Upper lobe of left lung (tissue), 6 donors: ENCODE results near the gene SLC29A3. TPM values are rescaled to one million over a fixed set of nuclear protein-coding genes. Genes with fewer than 3 reads are reported as not detected.

Source experiments
- ATAC-seq, 2 donors: fragments of 200-7000 bp; cut with Tn5 transposase; one replicate each; pipeline ENCODE4 v1.9.1; 2022; ENCODE audit warnings: mild to moderate bottlenecking in 2 of 2, moderate library complexity in 2 of 2; ENCODE audit not compliant: low FRiP score in 2 of 2
- DNase-seq, 2 donors: peaks; one replicate each; pipeline ENCODE4 v3.0.0-alpha.2; 2019 to 2020
- H3K27ac ChIP-seq, 4 donors: fragments of 200-600 bp; sonication (generic); one replicate each; pipeline ENCODE4 v1.5.1; 2016 to 2019
- H3K27me3 ChIP-seq, 4 donors: fragments of 200-600 bp; sonication (generic); one replicate each; pipeline ENCODE4 v1.5.1; 2017 to 2019
- H3K36me3 ChIP-seq, 4 donors: fragments of 200-600 bp; sonication (generic); one replicate each; pipeline ENCODE4 v1.5.1; 2016 to 2019
- H3K4me1 ChIP-seq, 4 donors: fragments of 200-600 bp; sonication (generic); one replicate each; pipeline ENCODE4 v1.5.1; 2018 to 2019
- H3K4me3 ChIP-seq, 4 donors: fragments of 200-600 bp; sonication (generic); one replicate each; pipeline ENCODE4 v1.5.1; 2017 to 2019; ENCODE audit warnings: mild to moderate bottlenecking in 2 of 4, moderate library complexity in 1 of 4
- H3K9me3 ChIP-seq, 4 donors: fragments of 200-600 bp; sonication (generic); one replicate each; pipeline ENCODE4 v1.5.1; 2018 to 2019
- EP300 ChIP-seq, 4 donors: sonication (generic); formaldehyde crosslinking; IDR thresholded peaks; one replicate each; pipeline ENCODE4 v1.5.1; 2017; ENCODE audit warnings: antibody characterized with exemption in 4 of 4, control low read depth in 2 of 4
- POLR2A ChIP-seq, 4 donors: fragments of 450-650 bp; IDR thresholded peaks; one replicate each; pipeline ENCODE4 v1.5.1; 2016 to 2017; ENCODE audit warnings: antibody characterized with exemption in 4 of 4, mild to moderate bottlenecking in 2 of 4
- POLR2AphosphoS5 ChIP-seq, 2 donors: sonication (generic); formaldehyde crosslinking; IDR thresholded peaks; one replicate each; pipeline ENCODE4 v1.5.1; 2017; ENCODE audit warnings: antibody characterized with exemption in 2 of 2
- WGBS, 2 donors: methylation state at CpG; one replicate each; pipeline ENCODE4 v1.1.5; 2017 to 2018; 5-methylcytosine and 5-hydroxymethylcytosine counted together
- total RNA-seq, 6 donors: library from RNA; depleted of rRNA in 4 of 6; stranded (reverse); fragments of >200 nt in 4 of 6; gene quantifications; one replicate each; pipeline versions ENCODE4 v1.1.0 to v1.2.1, GENCODE V29; 2016 to 2021
- TF ChIP-seq, protein P1 (sequence below), 6 experiments: fragments of 450-650 bp in 4 of 6; fragments of 200-600 bp in 2 of 6; sonication (generic) in 2 of 6; IDR thresholded peaks; one replicate each; pipeline ENCODE4 v1.5.1; 2016 to 2019; ENCODE audit warnings: antibody characterized with exemption in 6 of 6
- donor health status: DM: no; HTN: no; CAD: no; lungs with moderate emphysema.
- donor health status: DM: no; HTN: yes; CAD: no; lungs with severe emphysema.

SLC29A3 gene
- total RNA-seq, 6 donors from 2014 or later: 6.7 to 17.0 (median 9.2) TPM

DNA sequence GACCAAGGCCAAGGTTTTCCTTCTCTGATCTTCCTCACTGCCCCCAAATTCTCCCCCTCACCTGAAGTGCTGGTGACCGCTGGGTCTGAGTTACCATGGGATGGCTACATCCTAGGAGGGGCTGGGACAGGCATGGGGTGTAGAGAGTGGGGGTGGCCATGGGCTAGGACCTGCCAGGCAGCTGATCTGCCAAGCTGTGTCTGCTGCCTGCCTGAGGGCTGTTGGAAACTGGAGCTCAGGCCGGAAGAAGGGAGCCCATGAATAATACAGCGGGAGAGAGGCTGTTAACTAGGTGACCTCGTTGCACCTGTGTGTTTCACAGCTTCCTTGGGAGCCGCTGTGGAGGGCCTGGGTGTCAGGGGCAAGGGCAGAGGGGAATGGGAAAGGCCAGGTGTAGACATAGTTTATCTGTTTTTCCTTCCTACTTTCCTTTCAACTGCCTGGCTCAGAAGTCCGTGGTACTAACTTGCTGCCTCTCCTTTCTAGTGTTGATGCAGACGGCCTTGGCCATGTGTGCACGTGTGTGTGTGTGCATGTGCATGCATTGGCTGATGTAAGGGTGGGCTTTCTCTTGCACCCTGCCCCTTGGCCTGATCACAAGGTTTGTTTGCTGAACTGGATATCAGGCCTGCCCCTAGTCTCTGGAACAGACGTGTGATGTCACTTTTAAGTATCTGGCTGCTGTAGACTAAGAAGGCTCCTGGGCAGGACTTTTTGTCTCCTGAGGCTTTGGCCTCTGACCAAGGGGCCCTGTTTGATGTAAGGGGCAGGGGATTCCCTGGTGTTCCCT is 89.6 kb downstream of the SLC29A3 start:
- peaks cover 0 to 6% (median 4%) of the 10 kb centered on the region in 4 donors for H3K9me3 ChIP-seq
- no peaks in the 10 kb centered on the region for H3K36me3 ChIP-seq
- H3K4me1 ChIP-seq: no peaks in the 10 kb centered on the region
- TF ChIP-seq POLR2AphosphoS5 (IDR thresholded peaks at IDR 0.05) (no peak), POLR2A (IDR thresholded peaks at IDR 0.05) (no peak), EP300 (IDR thresholded peaks at IDR 0.05) (no peak)
- TF ChIP-seq, protein P1, sequence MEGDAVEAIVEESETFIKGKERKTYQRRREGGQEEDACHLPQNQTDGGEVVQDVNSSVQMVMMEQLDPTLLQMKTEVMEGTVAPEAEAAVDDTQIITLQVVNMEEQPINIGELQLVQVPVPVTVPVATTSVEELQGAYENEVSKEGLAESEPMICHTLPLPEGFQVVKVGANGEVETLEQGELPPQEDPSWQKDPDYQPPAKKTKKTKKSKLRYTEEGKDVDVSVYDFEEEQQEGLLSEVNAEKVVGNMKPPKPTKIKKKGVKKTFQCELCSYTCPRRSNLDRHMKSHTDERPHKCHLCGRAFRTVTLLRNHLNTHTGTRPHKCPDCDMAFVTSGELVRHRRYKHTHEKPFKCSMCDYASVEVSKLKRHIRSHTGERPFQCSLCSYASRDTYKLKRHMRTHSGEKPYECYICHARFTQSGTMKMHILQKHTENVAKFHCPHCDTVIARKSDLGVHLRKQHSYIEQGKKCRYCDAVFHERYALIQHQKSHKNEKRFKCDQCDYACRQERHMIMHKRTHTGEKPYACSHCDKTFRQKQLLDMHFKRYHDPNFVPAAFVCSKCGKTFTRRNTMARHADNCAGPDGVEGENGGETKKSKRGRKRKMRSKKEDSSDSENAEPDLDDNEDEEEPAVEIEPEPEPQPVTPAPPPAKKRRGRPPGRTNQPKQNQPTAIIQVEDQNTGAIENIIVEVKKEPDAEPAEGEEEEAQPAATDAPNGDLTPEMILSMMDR (IDR thresholded peaks at IDR 0.05): no peak
- ATAC-seq (no peak), DNase-seq (peak in 1 of 2 donors; percentile 6)
- H3K4me3 ChIP-seq: no peak overlapping the region
- H3K27me3 ChIP-seq: no peaks in the 10 kb centered on the region
- H3K27ac ChIP-seq: no peak overlapping the region
- 73 to 83% methylated on average over 5 to 9 of the region's 9 CpGs for WGBS, 2 donors

DNA sequence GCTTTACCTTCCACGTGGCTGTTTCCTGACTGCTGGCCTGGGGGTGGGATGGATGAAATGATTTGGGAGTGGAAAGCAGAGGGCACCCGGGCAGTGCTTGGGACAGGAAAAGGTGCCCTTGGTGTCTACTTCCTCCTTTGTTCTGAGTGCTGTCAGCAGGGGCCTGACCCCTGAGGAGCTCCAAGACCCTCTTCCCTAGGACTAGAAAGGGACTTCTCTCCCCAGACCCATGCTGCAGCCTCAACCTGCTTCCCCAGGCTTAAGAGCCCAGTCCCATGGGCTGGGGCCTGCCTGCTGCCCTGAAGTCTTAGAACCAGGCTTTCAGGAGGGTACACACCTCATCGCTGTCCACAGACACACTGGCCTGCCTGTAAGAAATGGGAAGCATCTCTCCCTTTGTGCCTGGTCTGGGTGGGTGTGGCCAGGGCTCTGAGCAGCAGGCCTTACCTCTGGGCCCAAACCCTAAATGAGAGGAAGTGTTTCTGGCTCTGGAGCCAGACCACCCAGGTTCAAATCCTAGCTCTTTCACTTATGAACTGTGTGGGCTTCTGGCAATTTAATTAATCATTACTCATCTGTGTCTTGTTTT is 90.6 kb downstream of the SLC29A3 start:
- Histone ChIP-seq H3K36me3 (no peaks in the 10 kb centered on the region), H3K27ac (no peak overlapping the region), H3K4me1 (no peaks in the 10 kb centered on the region), H3K27me3 (no peaks in the 10 kb centered on the region), H3K9me3 (peaks cover 0 to 6% (median 4%) of the 10 kb centered on the region in 4 donors), H3K4me3 (no peak overlapping the region)
- 49 to 63% methylated on average over 3 of the region's 3 CpGs for WGBS, 2 donors
- TF ChIP-seq POLR2A (IDR thresholded peaks at IDR 0.05) (no peak), POLR2AphosphoS5 (IDR thresholded peaks at IDR 0.05) (no peak), EP300 (IDR thresholded peaks at IDR 0.05) (no peak)
- TF ChIP-seq, protein P1 (IDR thresholded peaks at IDR 0.05): no peak
- no peak for ATAC-seq
- peak in 1 of 2 donors; percentile 3 for DNase-seq

Other genes with a start within 250 kb of the SLC29A3 start
- 10 to 100 TPM in 4 of 6 donors, 1 to 10 TPM in 2; 8.4 to 27.7 (median 20.5) TPM for gene UNC5B, start 106.7 kb upstream of the SLC29A3 start, total RNA-seq
- 10 to 100 TPM in 3 of 6 donors, 1 to 10 TPM in 3; 4.7 to 29.3 (median 10.4) TPM for gene CDH23, start 77.7 kb downstream of the SLC29A3 start, total RNA-seq